ENCODE measurements around the gene HBP1. TPM values are rescaled to one million over a fixed set of nuclear protein-coding genes. Genes with fewer than 3 reads are reported as not detected.

The HBP1 gene
- total and polyA plus RNA-seq, 2 experiments from 2014 or later: 47.7 to 84.7 TPM

DNA sequence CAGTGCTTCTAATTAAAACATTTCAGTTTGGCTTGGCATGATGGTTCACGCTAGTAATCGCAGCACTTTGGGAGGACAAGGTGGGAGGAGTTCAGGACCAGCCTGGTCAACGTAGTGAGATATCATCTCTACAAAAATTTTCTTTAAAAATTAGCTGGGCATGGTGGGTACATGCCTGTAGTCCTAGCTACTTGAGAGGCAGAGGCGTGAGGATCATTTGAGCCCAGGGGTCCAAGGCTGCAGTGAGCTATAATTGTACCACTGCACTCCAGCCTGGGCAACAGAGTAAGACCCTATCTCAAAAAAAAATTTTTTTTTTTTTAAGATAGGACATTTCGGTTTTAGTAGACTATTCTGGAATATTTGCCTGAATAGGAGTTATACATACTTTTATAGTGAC, 12.4 kb downstream of the HBP1 start:
- no peaks in the 10 kb centered on the region for H3K27me3 ChIP-seq
- TF ChIP-seq EZH2phosphoT487 (IDR thresholded peaks at IDR 0.05; ENCODE audit: low read depth, severe bottlenecking, unreplicated experiment) (no peak), EZH2 (IDR thresholded peaks at IDR 0.05; ENCODE audit: borderline replicate concordance) (no peak)
- TF ChIP-seq, protein P1, sequence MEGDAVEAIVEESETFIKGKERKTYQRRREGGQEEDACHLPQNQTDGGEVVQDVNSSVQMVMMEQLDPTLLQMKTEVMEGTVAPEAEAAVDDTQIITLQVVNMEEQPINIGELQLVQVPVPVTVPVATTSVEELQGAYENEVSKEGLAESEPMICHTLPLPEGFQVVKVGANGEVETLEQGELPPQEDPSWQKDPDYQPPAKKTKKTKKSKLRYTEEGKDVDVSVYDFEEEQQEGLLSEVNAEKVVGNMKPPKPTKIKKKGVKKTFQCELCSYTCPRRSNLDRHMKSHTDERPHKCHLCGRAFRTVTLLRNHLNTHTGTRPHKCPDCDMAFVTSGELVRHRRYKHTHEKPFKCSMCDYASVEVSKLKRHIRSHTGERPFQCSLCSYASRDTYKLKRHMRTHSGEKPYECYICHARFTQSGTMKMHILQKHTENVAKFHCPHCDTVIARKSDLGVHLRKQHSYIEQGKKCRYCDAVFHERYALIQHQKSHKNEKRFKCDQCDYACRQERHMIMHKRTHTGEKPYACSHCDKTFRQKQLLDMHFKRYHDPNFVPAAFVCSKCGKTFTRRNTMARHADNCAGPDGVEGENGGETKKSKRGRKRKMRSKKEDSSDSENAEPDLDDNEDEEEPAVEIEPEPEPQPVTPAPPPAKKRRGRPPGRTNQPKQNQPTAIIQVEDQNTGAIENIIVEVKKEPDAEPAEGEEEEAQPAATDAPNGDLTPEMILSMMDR (IDR thresholded peaks at IDR 0.05; ENCODE audit: poor library complexity): no peak
- peak overlapping the region; percentile 70 for H3K27ac ChIP-seq
- DNase-seq (ENCODE audit: low spot score): no peak
- H3K9me2 ChIP-seq (replicated peaks; ENCODE audit: insufficient read depth): no peaks in the 10 kb centered on the region
- no peak overlapping the region for H3K4me3 ChIP-seq
- H3K4me1 ChIP-seq (ENCODE audit: insufficient read depth): peaks cover 22% of the 10 kb centered on the region
- H3K9me3 ChIP-seq (ENCODE audit: low read depth): no peaks in the 10 kb centered on the region
- H2AFZ ChIP-seq: no peak overlapping the region
- H4K20me1 ChIP-seq (ENCODE audit: insufficient read depth, poor library complexity, severe bottlenecking): peaks cover 43% of the 10 kb centered on the region
- peaks cover 63% of the 10 kb centered on the region for H3K79me2 ChIP-seq
- 98% methylated on average over 5 of the region's 5 CpGs for WGBS (ENCODE audit: low lambda C conversion rate, missing lambda C conversion rate)
- no peak overlapping the region for H3K4me2 ChIP-seq
- H3K36me3 ChIP-seq (replicated peaks; ENCODE audit: insufficient read depth, low read depth): no peaks in the 10 kb centered on the region

DNA sequence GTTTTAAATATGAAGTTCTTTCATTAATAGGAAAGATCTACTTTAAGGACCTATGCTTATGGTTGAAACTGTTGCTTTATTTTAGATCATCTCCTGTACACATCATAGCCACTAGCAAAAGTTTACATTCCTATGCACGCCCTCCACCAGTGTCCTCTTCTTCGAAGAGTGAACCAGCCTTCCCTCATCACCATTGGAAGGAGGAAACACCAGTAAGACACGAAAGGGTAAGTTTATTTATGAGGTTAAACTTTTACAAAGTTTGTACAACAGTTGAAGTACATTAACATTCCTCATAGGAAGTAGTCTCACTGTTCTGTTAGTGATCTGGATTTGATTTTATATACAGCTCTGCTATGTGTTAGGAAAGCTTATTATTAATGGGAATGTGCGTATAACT, 16.9 kb downstream of the HBP1 start:
- TF ChIP-seq, protein P1 (IDR thresholded peaks at IDR 0.05; ENCODE audit: poor library complexity): no peak
- TF ChIP-seq EZH2 (IDR thresholded peaks at IDR 0.05; ENCODE audit: borderline replicate concordance): no peak
- TF ChIP-seq EZH2phosphoT487 (IDR thresholded peaks at IDR 0.05; ENCODE audit: low read depth, severe bottlenecking, unreplicated experiment): no peak
- no peak overlapping the region for H3K4me2 ChIP-seq
- H3K9me3 ChIP-seq (ENCODE audit: low read depth): no peaks in the 10 kb centered on the region
- no peaks in the 10 kb centered on the region for H3K9me2 ChIP-seq (replicated peaks; ENCODE audit: insufficient read depth)
- H3K4me1 ChIP-seq (ENCODE audit: insufficient read depth): peaks cover 5% of the 10 kb centered on the region
- no peaks in the 10 kb centered on the region for H3K36me3 ChIP-seq (replicated peaks; ENCODE audit: insufficient read depth, low read depth)
- 61% methylated on average over 4 of the region's 4 CpGs for WGBS (ENCODE audit: low lambda C conversion rate, missing lambda C conversion rate)
- DNase-seq (ENCODE audit: low spot score): no peak
- no peak overlapping the region for H3K4me3 ChIP-seq
- H3K27ac ChIP-seq: no peak overlapping the region
- H2AFZ ChIP-seq: no peak overlapping the region
- peaks cover 30% of the 10 kb centered on the region for H3K79me2 ChIP-seq
- peaks cover 1% of the 10 kb centered on the region for H4K20me1 ChIP-seq (ENCODE audit: insufficient read depth, poor library complexity, severe bottlenecking)
- H3K27me3 ChIP-seq: no peaks in the 10 kb centered on the region

DNA sequence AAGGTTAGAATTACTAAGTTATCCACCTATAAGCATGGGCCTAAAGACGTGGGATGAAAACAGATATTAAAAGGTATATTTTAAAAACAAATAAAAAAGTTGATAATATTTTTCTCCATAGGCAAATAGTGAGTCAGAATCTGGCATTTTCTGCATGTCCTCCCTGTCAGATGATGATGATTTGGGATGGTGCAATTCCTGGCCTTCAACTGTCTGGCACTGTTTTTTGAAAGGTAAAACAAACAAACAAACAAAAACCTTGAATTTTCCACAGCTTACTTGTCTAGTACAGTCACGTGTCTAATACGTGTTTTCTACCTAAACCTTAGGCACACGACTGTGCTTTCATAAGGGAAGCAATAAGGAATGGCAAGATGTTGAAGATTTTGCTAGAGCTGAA, 17.4 kb downstream of the HBP1 start:
- no peaks in the 10 kb centered on the region for H3K9me2 ChIP-seq (replicated peaks; ENCODE audit: insufficient read depth)
- TF ChIP-seq EZH2 (IDR thresholded peaks at IDR 0.05; ENCODE audit: borderline replicate concordance): no peak
- TF ChIP-seq, protein P1 (IDR thresholded peaks at IDR 0.05; ENCODE audit: poor library complexity): no peak
- TF ChIP-seq EZH2phosphoT487 (IDR thresholded peaks at IDR 0.05; ENCODE audit: low read depth, severe bottlenecking, unreplicated experiment): no peak
- no peak overlapping the region for H2AFZ ChIP-seq
- H3K9me3 ChIP-seq (ENCODE audit: low read depth): no peaks in the 10 kb centered on the region
- H3K27ac ChIP-seq: no peak overlapping the region
- WGBS (ENCODE audit: low lambda C conversion rate, missing lambda C conversion rate): 94% methylated on average over 4 of the region's 4 CpGs
- no peaks in the 10 kb centered on the region for H4K20me1 ChIP-seq (ENCODE audit: insufficient read depth, poor library complexity, severe bottlenecking)
- H3K4me2 ChIP-seq: no peak overlapping the region
- H3K4me1 ChIP-seq (ENCODE audit: insufficient read depth): no peaks in the 10 kb centered on the region
- peaks cover 25% of the 10 kb centered on the region for H3K79me2 ChIP-seq
- no peaks in the 10 kb centered on the region for H3K36me3 ChIP-seq (replicated peaks; ENCODE audit: insufficient read depth, low read depth)
- H3K27me3 ChIP-seq: no peaks in the 10 kb centered on the region
- H3K4me3 ChIP-seq: no peak overlapping the region
- DNase-seq (ENCODE audit: low spot score): no peak

DNA sequence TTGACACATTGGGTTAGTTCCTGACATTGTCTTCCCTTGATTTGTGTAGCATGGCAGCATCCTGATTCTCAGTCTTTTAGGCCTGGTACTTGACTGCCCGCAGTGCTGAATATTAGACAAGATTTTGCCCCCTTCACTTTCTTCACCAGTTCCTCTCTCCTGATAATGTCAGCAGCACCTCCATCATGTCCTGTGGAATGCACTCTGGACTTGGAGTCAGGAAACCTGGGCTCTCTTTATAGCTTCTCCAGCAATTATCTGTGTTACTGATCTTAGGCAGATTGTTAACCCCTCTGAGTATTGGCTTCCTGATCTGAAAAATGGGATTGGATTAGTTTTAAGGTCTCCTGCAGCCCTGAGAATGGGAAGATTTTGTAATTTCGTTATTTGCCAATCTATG, 19.0 kb downstream of the HBP1 start:
- H3K9me3 ChIP-seq (ENCODE audit: low read depth): no peaks in the 10 kb centered on the region
- H3K36me3 ChIP-seq (replicated peaks; ENCODE audit: insufficient read depth, low read depth): no peaks in the 10 kb centered on the region
- WGBS (ENCODE audit: low lambda C conversion rate, missing lambda C conversion rate): 79% methylated on average over 2 of the region's 2 CpGs
- H3K4me1 ChIP-seq (ENCODE audit: insufficient read depth): no peaks in the 10 kb centered on the region
- H2AFZ ChIP-seq: no peak overlapping the region
- H3K9me2 ChIP-seq (replicated peaks; ENCODE audit: insufficient read depth): no peaks in the 10 kb centered on the region
- H4K20me1 ChIP-seq (ENCODE audit: insufficient read depth, poor library complexity, severe bottlenecking): no peaks in the 10 kb centered on the region
- no peak for DNase-seq (ENCODE audit: low spot score)
- peaks cover 11% of the 10 kb centered on the region for H3K79me2 ChIP-seq
- no peak overlapping the region for H3K4me2 ChIP-seq
- no peaks in the 10 kb centered on the region for H3K27me3 ChIP-seq
- H3K4me3 ChIP-seq: no peak overlapping the region
- TF ChIP-seq, protein P1 (IDR thresholded peaks at IDR 0.05; ENCODE audit: poor library complexity): no peak
- no peak for TF ChIP-seq EZH2 (IDR thresholded peaks at IDR 0.05; ENCODE audit: borderline replicate concordance)
- TF ChIP-seq EZH2phosphoT487 (IDR thresholded peaks at IDR 0.05; ENCODE audit: low read depth, severe bottlenecking, unreplicated experiment): no peak
- no peak overlapping the region for H3K27ac ChIP-seq

Measured in hepatocyte (in vitro differentiated cells).